Body of pancreas (tissue), 4 donors: ENCODE results near the gene SLC4A4. TPM values are rescaled to one million over a fixed set of nuclear protein-coding genes. Genes with fewer than 3 reads are reported as not detected.

Experiments
- ATAC-seq: fragments of 150-250 bp; one replicate; pipeline ENCODE4 v1.9.1; 2016
- DNase-seq, 4 donors: peaks; one replicate each; pipeline ENCODE4 v3.0.0-alpha.2; 2019
- H3K27ac ChIP-seq, 4 donors: fragments of 200-600 bp; sonication (generic); 1 replicate in 3 of 4; 2 replicates in 1 of 4; pipeline versions ENCODE4 v1.5.1 to v1.6.1; 2016 to 2019; ENCODE audit warnings: mild to moderate bottlenecking in 1 of 4, mixed read lengths in 1 of 4, moderate library complexity in 1 of 4
- H3K27me3 ChIP-seq, 2 donors: fragments of 200-600 bp; sonication (generic); one replicate each; pipeline ENCODE4 v1.6.0; 2016; ENCODE audit warnings: mild to moderate bottlenecking in 1 of 2
- H3K36me3 ChIP-seq, 2 donors: fragments of 200-600 bp; sonication (generic); replicated peaks in 1 of 2; 2 replicates each; pipeline ENCODE4 v1.5.1; 2016; ENCODE audit warnings: low read depth in 2 of 2; ENCODE audit not compliant: insufficient read depth in 1 of 2
- H3K4me1 ChIP-seq: fragments of 200-600 bp; sonication (generic); one replicate; pipeline ENCODE4 v1.6.0; 2016
- H3K4me3 ChIP-seq, 2 donors: fragments of 200-600 bp; sonication (generic); 1 replicate in 1 of 2; 2 replicates in 1 of 2; pipeline ENCODE4 v1.5.1; 2016 to 2019
- H3K9me3 ChIP-seq, 3 donors: fragments of 200-600 bp; sonication (generic); 1 replicate in 2 of 3; 2 replicates in 1 of 3; pipeline ENCODE4 v1.5.1; 2016
- POLR2A ChIP-seq, 3 donors: fragments of 450-650 bp; IDR thresholded peaks; one replicate each; pipeline ENCODE4 v1.6.1; 2016; ENCODE audit warnings: antibody characterized with exemption in 3 of 3, mild to moderate bottlenecking in 2 of 3
- WGBS, 2 donors: methylation state at CpG; one replicate each; pipeline ENCODE4 v1.1.5; 2017; 5-methylcytosine and 5-hydroxymethylcytosine counted together
- intact Hi-C: fragments of 100-400 bp; cut with DNase I; formaldehyde crosslinking; loops from one replicate; pipeline ENCODE4 v1.15.1; 2023
- total RNA-seq, 2 donors: library from RNA; depleted of rRNA; stranded (reverse); fragments of >200 nt; gene quantifications; one replicate each; pipeline ENCODE4 v1.1.0, GENCODE V29; 2016
- TF ChIP-seq, protein P1 (sequence below), 7 experiments: fragments of 450-650 bp in 4 of 7; fragments of 200-600 bp in 3 of 7; sonication (generic) in 3 of 7; IDR thresholded peaks; one replicate each; pipeline ENCODE4 v1.5.1; 2016 to 2019; ENCODE audit warnings: antibody characterized with exemption in 7 of 7

Gene SLC4A4
- total RNA-seq, 2 donors from 2014 or later: 334 to 402 TPM

- Histone ChIP-seq H3K9me3 (no peaks in the 10 kb centered on the region), H3K4me1 (peaks cover 4% of the 10 kb centered on the region), H3K36me3 (no peaks in the 10 kb centered on the region), H3K27ac (peak overlapping the region in 2 of 4 donors; percentile 22 to 58), H3K4me3 (no peak overlapping the region), H3K27me3 (no peaks in the 10 kb centered on the region)
- DNase-seq (peak in 3 of 4 donors; percentile 18 to 36 (median 22)), ATAC-seq (peak; percentile 64)
- TF ChIP-seq POLR2A (IDR thresholded peaks at IDR 0.05): no peak
- TF ChIP-seq, protein P1, sequence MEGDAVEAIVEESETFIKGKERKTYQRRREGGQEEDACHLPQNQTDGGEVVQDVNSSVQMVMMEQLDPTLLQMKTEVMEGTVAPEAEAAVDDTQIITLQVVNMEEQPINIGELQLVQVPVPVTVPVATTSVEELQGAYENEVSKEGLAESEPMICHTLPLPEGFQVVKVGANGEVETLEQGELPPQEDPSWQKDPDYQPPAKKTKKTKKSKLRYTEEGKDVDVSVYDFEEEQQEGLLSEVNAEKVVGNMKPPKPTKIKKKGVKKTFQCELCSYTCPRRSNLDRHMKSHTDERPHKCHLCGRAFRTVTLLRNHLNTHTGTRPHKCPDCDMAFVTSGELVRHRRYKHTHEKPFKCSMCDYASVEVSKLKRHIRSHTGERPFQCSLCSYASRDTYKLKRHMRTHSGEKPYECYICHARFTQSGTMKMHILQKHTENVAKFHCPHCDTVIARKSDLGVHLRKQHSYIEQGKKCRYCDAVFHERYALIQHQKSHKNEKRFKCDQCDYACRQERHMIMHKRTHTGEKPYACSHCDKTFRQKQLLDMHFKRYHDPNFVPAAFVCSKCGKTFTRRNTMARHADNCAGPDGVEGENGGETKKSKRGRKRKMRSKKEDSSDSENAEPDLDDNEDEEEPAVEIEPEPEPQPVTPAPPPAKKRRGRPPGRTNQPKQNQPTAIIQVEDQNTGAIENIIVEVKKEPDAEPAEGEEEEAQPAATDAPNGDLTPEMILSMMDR (IDR thresholded peaks at IDR 0.05): no peak
- 31 to 37% methylated on average over 4 of the region's 4 CpGs for WGBS, 2 donors
- intact Hi-C loops: no loop called here
These were observed 148.6 kb downstream of the SLC4A4 start for GRCh38 chr4:71487344-71487920.

- intact Hi-C loops: no loop called here
- WGBS, 2 donors: 65 to 67% methylated on average over 1 of the region's 1 CpG
- H3K4me1 ChIP-seq: no peaks in the 10 kb centered on the region
- no peaks in the 10 kb centered on the region for H3K9me3 ChIP-seq
- H3K36me3 ChIP-seq: no peaks in the 10 kb centered on the region
- DNase-seq: no peak
- no peak for TF ChIP-seq POLR2A (IDR thresholded peaks at IDR 0.05)
- TF ChIP-seq, protein P1 (IDR thresholded peaks at IDR 0.05): no peak
- no peak overlapping the region for H3K4me3 ChIP-seq
- H3K27me3 ChIP-seq: no peaks in the 10 kb centered on the region
- no peak for ATAC-seq
- H3K27ac ChIP-seq: no peak overlapping the region
These were observed 155.7 kb downstream of the SLC4A4 start for GRCh38 chr4:71494539-71494938.

- H3K27ac ChIP-seq: no peak overlapping the region
- no peak for ATAC-seq
- DNase-seq: no peak
- H3K9me3 ChIP-seq: no peaks in the 10 kb centered on the region
- no peak overlapping the region for H3K4me3 ChIP-seq
- H3K27me3 ChIP-seq: no peaks in the 10 kb centered on the region
- TF ChIP-seq POLR2A (IDR thresholded peaks at IDR 0.05): no peak
- TF ChIP-seq, protein P1 (IDR thresholded peaks at IDR 0.05): no peak
- intact Hi-C loops: no loop called here
- no peaks in the 10 kb centered on the region for H3K4me1 ChIP-seq
- H3K36me3 ChIP-seq: no peaks in the 10 kb centered on the region
These were observed 156.6 kb downstream of the SLC4A4 start for GRCh38 chr4:71495454-71495853.

DNA sequence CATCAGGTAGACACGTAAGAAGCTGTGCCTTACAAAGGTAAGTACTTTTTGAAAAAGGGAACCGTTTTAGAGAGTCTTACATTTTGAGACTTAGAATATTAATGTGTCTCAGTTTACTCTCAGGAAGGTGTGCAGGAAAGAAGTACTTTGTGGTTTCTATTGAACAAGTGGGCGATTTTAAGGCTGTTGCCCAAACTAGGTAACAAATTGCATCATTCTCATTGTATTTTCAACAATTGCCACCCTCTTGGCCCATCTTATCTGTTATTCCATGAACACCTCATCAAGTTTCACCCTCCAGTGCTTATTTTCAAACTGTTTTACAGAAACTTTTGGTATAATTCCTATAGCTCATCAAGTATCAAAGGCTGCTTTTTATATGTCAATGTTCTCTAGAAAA is 158.3 kb downstream of the SLC4A4 start:
- intact Hi-C loops: no loop called here
- no peaks in the 10 kb centered on the region for H3K36me3 ChIP-seq
- H3K4me3 ChIP-seq: no peak overlapping the region
- TF ChIP-seq POLR2A (IDR thresholded peaks at IDR 0.05): no peak
- TF ChIP-seq, protein P1 (IDR thresholded peaks at IDR 0.05): no peak
- no peaks in the 10 kb centered on the region for H3K27me3 ChIP-seq
- no peaks in the 10 kb centered on the region for H3K9me3 ChIP-seq
- H3K27ac ChIP-seq: no peak overlapping the region
- DNase-seq: no peak
- WGBS, 2 donors: 71 to 82% methylated on average over 3 of the region's 3 CpGs
- H3K4me1 ChIP-seq: no peaks in the 10 kb centered on the region
- no peak for ATAC-seq

- H3K4me3 ChIP-seq: no peak overlapping the region
- DNase-seq (no peak), ATAC-seq (no peak)
- no peaks in the 10 kb centered on the region for H3K4me1 ChIP-seq
- H3K27ac ChIP-seq: peak overlapping the region in 1 of 4 donors; percentile 10
- no peaks in the 10 kb centered on the region for H3K27me3 ChIP-seq
- no peaks in the 10 kb centered on the region for H3K9me3 ChIP-seq
- no peaks in the 10 kb centered on the region for H3K36me3 ChIP-seq
- TF ChIP-seq, protein P1 (IDR thresholded peaks at IDR 0.05): no peak
- no peak for TF ChIP-seq POLR2A (IDR thresholded peaks at IDR 0.05)
- 13 to 37% methylated on average over 2 of the region's 2 CpGs for WGBS, 2 donors
- intact Hi-C loops: no loop called here
These were observed 159.2 kb downstream of the SLC4A4 start for GRCh38 chr4:71498002-71498401.
